Testis (tissue), 3 donors: ENCODE measurements around the gene EXOSC10. TPM values are rescaled to one million over a fixed set of nuclear protein-coding genes. Genes with fewer than 3 reads are reported as not detected.

ENCODE experiments used
- DNase-seq: peaks from one replicate; pipeline ENCODE4 v3.0.0-alpha.2; 2019
- H3K27ac ChIP-seq, 2 donors: fragments of 200-600 bp; sonication (generic); one replicate each; pipeline ENCODE4 v1.5.1; 2019
- H3K27me3 ChIP-seq: fragments of 200-600 bp; sonication (generic); one replicate; pipeline ENCODE4 v1.5.1; 2019
- H3K36me3 ChIP-seq: fragments of 200-600 bp; sonication (generic); one replicate; pipeline ENCODE4 v1.5.1; 2017; ENCODE audit warnings: low read depth; ENCODE audit errors: missing control alignments
- H3K4me1 ChIP-seq: fragments of 200-600 bp; sonication (generic); one replicate; pipeline ENCODE4 v1.5.1; 2019
- H3K4me3 ChIP-seq, 2 donors: fragments of 200-600 bp; sonication (generic); one replicate each; pipeline ENCODE4 v1.5.1; 2017 to 2019
- H3K9me3 ChIP-seq: fragments of 200-600 bp; sonication (generic); one replicate; pipeline ENCODE4 v1.5.1; 2017
- POLR2A ChIP-seq: fragments of 450-650 bp; IDR thresholded peaks from one replicate; pipeline ENCODE4 v1.6.1; 2017; ENCODE audit warnings: antibody characterized with exemption, mild to moderate bottlenecking, moderate library complexity
- WGBS, 2 donors: methylation state at CpG; one replicate each; pipeline ENCODE4 v1.1.5; 2018; 5-methylcytosine and 5-hydroxymethylcytosine counted together
- intact Hi-C: fragments of 100-400 bp; cut with DNase I; formaldehyde crosslinking; loops from one replicate; pipeline ENCODE4 v1.15.1; 2023; ENCODE audit warnings: low total_unique reads
- polyA plus RNA-seq: library from polyadenylated mRNA; stranded (reverse); fragments of 350-450 nt; fragmentation: Illumina TruSeq; extraction: RNeasy Lipid Tissue Mini Kit (QIAGEN cat#74804); gene quantifications from one replicate; pipeline ENCODE4 v1.2.3, GENCODE V29; 2014; ENCODE audit warnings: low read depth, low replicate concordance; ENCODE audit not compliant: insufficient read depth
- total RNA-seq, 2 donors: library from RNA; depleted of rRNA; stranded (reverse); fragments of >200 nt; gene quantifications; one replicate each; pipeline ENCODE4 v1.2.3, GENCODE V29; 2016
- TF ChIP-seq, protein P1 (sequence below), 3 experiments: fragments of 450-650 bp in 2 of 3; fragments of 200-600 bp in 1 of 3; sonication (generic) in 1 of 3; IDR thresholded peaks; one replicate each; pipeline ENCODE4 v1.5.1; 2016 to 2019; ENCODE audit warnings: antibody characterized with exemption in 3 of 3, mild to moderate bottlenecking in 2 of 3, moderate library complexity in 1 of 3

The EXOSC10 gene
- total and polyA plus RNA-seq, 3 donors from 2014 or later = 67.5 to 78.8 (median 78.4) TPM

DNA sequence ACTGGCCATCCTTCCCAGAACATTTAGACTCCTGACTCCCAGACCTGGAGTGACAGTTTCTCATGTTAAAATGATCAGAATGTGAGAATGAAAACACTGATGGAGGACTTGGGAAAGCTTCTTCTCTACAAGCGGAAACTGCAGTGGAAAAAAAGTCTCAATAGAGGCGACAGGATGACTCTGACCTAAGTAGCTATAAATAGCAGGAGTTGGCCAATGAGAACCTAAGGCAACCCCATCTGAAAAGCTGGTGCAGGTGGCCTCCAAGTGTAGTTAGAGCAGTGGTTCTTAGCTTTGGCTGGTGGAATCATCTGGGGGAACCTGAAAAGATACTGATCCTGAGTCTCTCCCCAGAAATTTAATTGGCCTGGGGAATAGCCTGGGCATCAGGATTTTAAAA lies 44.2 kb upstream of the EXOSC10 start:
- WGBS, 2 donors = 69 to 76% methylated on average over 2 of the region's 2 CpGs

DNA sequence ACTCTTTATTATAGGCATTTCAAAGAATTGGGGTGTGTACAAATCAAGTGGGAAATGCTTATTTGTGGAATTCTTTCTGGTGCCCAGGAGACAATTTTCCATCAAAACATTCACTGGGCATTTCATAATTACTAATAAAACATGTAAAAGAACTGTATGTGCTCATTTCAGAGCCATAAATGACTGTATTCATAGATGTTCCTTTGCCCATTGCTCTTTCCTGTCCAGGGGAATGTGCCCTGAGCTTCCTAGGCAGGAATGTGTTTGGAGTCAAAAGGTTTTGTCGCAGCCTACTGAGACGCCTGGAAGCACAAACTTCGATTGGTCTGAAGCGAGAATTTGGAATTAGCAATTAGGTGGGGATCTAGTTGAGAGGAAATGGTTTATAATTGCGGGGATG lies 43.7 kb upstream of the EXOSC10 start:
- DNase-seq = no peak
- no peak overlapping the region for H3K4me3 ChIP-seq
- TF ChIP-seq, protein P1, sequence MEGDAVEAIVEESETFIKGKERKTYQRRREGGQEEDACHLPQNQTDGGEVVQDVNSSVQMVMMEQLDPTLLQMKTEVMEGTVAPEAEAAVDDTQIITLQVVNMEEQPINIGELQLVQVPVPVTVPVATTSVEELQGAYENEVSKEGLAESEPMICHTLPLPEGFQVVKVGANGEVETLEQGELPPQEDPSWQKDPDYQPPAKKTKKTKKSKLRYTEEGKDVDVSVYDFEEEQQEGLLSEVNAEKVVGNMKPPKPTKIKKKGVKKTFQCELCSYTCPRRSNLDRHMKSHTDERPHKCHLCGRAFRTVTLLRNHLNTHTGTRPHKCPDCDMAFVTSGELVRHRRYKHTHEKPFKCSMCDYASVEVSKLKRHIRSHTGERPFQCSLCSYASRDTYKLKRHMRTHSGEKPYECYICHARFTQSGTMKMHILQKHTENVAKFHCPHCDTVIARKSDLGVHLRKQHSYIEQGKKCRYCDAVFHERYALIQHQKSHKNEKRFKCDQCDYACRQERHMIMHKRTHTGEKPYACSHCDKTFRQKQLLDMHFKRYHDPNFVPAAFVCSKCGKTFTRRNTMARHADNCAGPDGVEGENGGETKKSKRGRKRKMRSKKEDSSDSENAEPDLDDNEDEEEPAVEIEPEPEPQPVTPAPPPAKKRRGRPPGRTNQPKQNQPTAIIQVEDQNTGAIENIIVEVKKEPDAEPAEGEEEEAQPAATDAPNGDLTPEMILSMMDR (IDR thresholded peaks at IDR 0.05) = no peak
- TF ChIP-seq POLR2A = no peak
- no peaks in the 10 kb centered on the region for H3K36me3 ChIP-seq
- H3K27me3 ChIP-seq = no peaks in the 10 kb centered on the region
- no peaks in the 10 kb centered on the region for H3K9me3 ChIP-seq
- H3K27ac ChIP-seq = peak overlapping the region in 1 of 2 donors; percentile 73
- 82 to 92% methylated on average over 5 of the region's 5 CpGs for WGBS, 2 donors
- intact Hi-C loops = no loop called here
- peaks cover 29% of the 10 kb centered on the region for H3K4me1 ChIP-seq

More for the DNA sequence above, 44.2 kb upstream of the EXOSC10 start:
- Histone ChIP-seq H3K36me3 (no peaks in the 10 kb centered on the region), H3K27ac (peak overlapping the region in 1 of 2 donors; percentile 73), H3K4me1 (peaks cover 24% of the 10 kb centered on the region), H3K9me3 (no peaks in the 10 kb centered on the region), H3K27me3 (no peaks in the 10 kb centered on the region), H3K4me3 (no peak overlapping the region)
- TF ChIP-seq, protein P1 (IDR thresholded peaks at IDR 0.05) = no peak
- TF ChIP-seq POLR2A = no peak
- no peak for DNase-seq
- intact Hi-C loops = no loop called here

DNA sequence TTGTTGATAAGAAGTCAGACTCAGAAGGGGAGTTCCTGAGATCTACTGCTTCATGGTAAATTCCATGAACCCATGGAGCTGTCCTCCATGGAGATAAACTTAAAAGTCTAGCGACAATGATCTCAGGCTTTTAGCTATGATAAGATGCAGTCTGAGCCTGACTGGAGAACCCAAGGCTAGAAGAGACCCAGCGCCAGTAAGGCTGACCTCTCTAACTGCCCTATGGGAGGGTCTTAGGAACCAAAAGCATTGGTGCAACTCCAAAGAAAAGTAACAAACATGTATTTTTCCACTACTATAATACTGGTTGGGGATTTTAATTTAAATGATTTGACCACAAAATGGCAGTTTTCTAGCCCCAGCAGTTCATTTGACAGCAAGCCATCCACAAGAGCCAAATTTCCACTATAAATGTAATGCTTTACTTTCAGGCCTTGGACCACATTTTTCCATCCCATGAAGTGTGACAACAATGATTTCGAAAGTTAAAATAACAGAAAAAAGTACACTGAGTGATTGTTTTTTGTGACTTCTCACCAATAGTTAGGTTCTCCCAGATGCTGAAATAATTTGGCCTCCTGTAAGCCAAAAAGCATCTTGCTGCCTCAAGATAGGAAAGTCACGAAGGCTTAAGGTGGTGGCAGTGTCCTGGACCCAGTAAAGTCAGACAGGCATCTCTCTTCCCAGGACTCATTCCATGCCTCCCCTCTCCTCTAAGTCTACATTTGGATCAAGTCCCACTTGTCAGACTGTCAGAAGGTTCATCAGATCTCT lies 43.1 kb upstream of the EXOSC10 start:
- Histone ChIP-seq H3K27ac (peak overlapping the region; percentile 45 to 73), H3K36me3 (no peaks in the 10 kb centered on the region)

DNA sequence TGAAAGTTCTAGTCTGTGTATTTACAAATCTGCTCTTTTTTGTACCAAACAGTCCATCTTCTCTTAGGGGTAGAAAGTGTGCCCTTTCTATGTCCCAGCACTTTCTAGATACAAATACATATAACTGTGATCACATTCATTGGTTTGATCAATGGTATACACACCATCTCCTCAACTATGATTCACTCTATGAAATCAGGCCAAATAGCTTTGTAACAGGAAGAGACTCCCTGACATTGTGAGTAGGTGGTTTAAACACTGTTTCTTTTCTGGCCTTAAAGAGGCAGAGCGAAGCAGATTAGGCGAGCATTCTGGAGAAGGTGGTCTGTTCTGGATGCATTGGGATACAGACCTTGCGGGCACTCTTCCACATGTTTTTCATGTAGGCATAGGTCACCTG lies 39.3 kb upstream of the EXOSC10 start:
- peak overlapping the region; percentile 3 to 54 for H3K27ac ChIP-seq
- intact Hi-C loops = no loop called here
- no peak overlapping the region for H3K4me3 ChIP-seq
- no peak for DNase-seq
- TF ChIP-seq, protein P1 (IDR thresholded peaks at IDR 0.05) = no peak
- no peak for TF ChIP-seq POLR2A
- no peaks in the 10 kb centered on the region for H3K9me3 ChIP-seq
- no peaks in the 10 kb centered on the region for H3K36me3 ChIP-seq
- 71 to 82% methylated on average over 3 of the region's 3 CpGs for WGBS, 2 donors
- H3K27me3 ChIP-seq = no peaks in the 10 kb centered on the region
- peaks cover 35% of the 10 kb centered on the region for H3K4me1 ChIP-seq

More for the DNA sequence above, 43.1 kb upstream of the EXOSC10 start:
- intact Hi-C loops = no loop called here
- TF ChIP-seq, protein P1 (IDR thresholded peaks at IDR 0.05) = no peak
- no peak for TF ChIP-seq POLR2A
- no peak for DNase-seq
- Histone ChIP-seq H3K4me1 (peaks cover 32% of the 10 kb centered on the region), H3K9me3 (no peaks in the 10 kb centered on the region), H3K4me3 (no peak overlapping the region), H3K27me3 (no peaks in the 10 kb centered on the region)
- WGBS, 2 donors = 57 to 60% methylated on average over 4 of the region's 4 CpGs

DNA sequence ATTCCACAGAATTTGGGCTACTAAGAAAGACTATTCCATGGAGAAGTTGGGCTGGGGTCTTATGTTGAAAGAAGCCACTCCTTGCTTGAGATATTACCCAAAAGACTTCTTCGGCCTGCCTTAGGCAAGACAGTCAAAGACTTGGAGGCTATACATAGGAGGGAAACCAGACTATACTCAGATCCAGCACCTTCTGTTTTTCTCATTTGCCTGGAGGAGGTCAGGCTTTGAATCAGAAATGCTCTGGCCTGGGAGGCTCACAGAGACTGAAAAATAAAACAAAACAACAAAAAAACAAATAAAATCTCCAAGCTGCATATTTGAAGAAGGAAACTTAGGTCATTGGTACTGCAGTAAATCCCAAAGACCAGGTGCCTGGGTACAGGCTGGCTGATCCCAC lies 38.4 kb upstream of the EXOSC10 start:
- H3K27ac ChIP-seq = no peak overlapping the region
- TF ChIP-seq POLR2A = no peak
- TF ChIP-seq, protein P1 (IDR thresholded peaks at IDR 0.05) = no peak
- no peaks in the 10 kb centered on the region for H3K9me3 ChIP-seq
- WGBS, 2 donors = 100% methylated on average over 1 of the region's 1 CpG
- no peak for DNase-seq
- H3K27me3 ChIP-seq = no peaks in the 10 kb centered on the region
- H3K36me3 ChIP-seq = no peaks in the 10 kb centered on the region
- peaks cover 40% of the 10 kb centered on the region for H3K4me1 ChIP-seq
- intact Hi-C loops = no loop called here
- no peak overlapping the region for H3K4me3 ChIP-seq
